22Rv1 (cell line): Measurements from ENCODE around the gene ALPI.

Experiments
- CTCF ChIP-seq: fragments of 450-650 bp; IDR thresholded peaks from 2 replicates; pipeline ENCODE4 v1.5.1; 2017; ENCODE audit warnings: mild to moderate bottlenecking
- ZFX ChIP-seq: fragments of 450-650 bp; IDR thresholded peaks from 2 replicates; pipeline ENCODE4 v1.6.1; 2017; ENCODE audit warnings: antibody characterized with exemption, borderline replicate concordance

- TF ChIP-seq CTCF (no peak), ZFX (no peak)
Measured at GRCh38 chr2:232488721-232489300, 32.9 kb downstream of the ALPI start.
